Activated naive CD8-positive, alpha-beta T cell treated with anti-CD3 and anti-CD28 coated beads for 36 hours (primary cell): Measurements from ENCODE around the gene IKZF1. TPM values are rescaled to one million over a fixed set of nuclear protein-coding genes. Genes with fewer than 3 reads are reported as not detected.
A peak's percentile ranks its signal among the peaks of the same experiment; 100 is the strongest.

Experiments
- DNase-seq: peaks from one replicate; pipeline ENCODE4 v3.0.0; 2021
- H3K27ac Mint-ChIP-seq: one replicate; pipeline ENCODE4 v1.8.0; 2022; ENCODE audit warnings: mild to moderate bottlenecking, moderate library complexity, mixed read lengths
- H3K27me3 Mint-ChIP-seq: one replicate; pipeline ENCODE4 v1.8.0; 2022; ENCODE audit warnings: mild to moderate bottlenecking, mixed read lengths
- H3K36me3 Mint-ChIP-seq: one replicate; pipeline ENCODE4 v1.8.0; 2021; ENCODE audit warnings: mild to moderate bottlenecking, mixed read lengths
- H3K4me1 Mint-ChIP-seq: one replicate; pipeline ENCODE4 v1.8.0; 2021; ENCODE audit warnings: mixed read lengths
- H3K4me3 Mint-ChIP-seq: one replicate; pipeline ENCODE4 v1.8.0; 2022; ENCODE audit warnings: mild to moderate bottlenecking, moderate library complexity, mixed read lengths
- H3K9me3 Mint-ChIP-seq: one replicate; pipeline ENCODE4 v1.8.0; 2022; ENCODE audit warnings: mixed read lengths
- total RNA-seq, 2 experiments: library from RNA; stranded (reverse); gene quantifications; one replicate each; pipeline ENCODE4 v1.2.3, GENCODE V29; 2021

IKZF1 gene
- total RNA-seq, 2 experiments from 2014 or later = 220 to 225 TPM

DNA sequence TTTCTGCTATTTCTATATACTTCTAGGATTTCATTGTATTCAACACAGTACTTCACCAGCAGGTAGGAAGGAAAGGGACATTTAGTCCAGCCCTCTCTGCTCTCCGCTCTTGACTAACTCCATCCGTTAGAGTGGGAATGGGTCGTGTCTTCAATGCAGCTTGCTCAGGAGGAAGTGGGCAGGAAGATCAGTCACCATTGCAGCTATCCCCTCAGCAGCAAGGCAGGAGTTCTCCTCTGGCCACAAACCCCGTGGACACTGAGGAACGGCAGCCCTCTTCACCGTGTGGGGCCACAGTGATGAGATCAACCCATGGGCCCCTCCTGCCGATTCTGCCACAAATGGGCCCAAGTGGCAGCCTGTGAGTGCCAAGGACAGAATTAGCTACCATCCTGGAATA, 30.2 kb upstream of the IKZF1 start:
- Mint-ChIP-seq H3K27ac (peak overlapping the region; percentile 57), H3K36me3 (peaks cover 26% of the 10 kb centered on the region), H3K4me3 (no peak overlapping the region), H3K9me3 (peaks cover 11% of the 10 kb centered on the region), H3K4me1 (peaks cover 68% of the 10 kb centered on the region), H3K27me3 (no peaks in the 10 kb centered on the region)
- no peak for DNase-seq

DNA sequence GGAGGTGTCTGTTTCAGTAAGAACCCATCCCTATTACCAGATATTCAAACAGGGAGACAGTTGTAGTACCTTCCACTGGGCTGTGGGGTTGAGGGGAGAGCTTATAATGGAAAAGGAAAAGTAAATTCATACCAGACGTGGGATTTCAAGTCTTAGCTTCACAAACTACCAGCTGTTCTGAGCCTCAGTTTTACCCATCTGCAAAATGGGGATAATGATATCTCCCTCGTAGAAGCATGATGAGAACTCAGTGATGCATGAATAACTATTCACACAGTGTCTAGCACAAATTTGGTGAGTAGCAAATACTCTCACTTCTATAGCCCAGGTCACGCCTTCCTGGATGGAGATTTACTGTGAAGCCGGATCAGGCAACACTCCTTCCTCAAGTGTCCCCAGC, 29.1 kb upstream of the IKZF1 start:
- H3K27me3 Mint-ChIP-seq = no peaks in the 10 kb centered on the region
- H3K9me3 Mint-ChIP-seq = peaks cover 9% of the 10 kb centered on the region
- peaks cover 60% of the 10 kb centered on the region for H3K4me1 Mint-ChIP-seq
- H3K4me3 Mint-ChIP-seq = no peak overlapping the region
- DNase-seq = no peak
- peaks cover 23% of the 10 kb centered on the region for H3K36me3 Mint-ChIP-seq
- no peak overlapping the region for H3K27ac Mint-ChIP-seq

DNA sequence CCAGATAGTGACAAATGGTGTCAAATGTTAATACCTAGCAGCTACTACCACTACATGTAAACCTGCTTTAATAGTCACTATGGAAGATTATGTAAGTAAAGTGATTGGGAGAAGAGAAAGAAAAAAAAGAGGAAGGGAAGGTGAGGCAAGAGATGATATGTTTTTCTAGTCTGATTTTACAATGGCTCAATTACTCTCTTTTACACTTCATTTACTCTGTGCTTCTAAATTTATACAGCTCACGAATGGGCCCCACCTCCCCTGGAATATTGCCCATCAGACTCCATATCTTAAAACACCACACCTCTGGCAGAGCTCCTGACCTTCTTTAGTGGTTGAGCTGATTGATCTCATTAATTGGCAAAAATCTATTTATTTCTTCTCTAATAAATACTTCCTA, 28.0 kb upstream of the IKZF1 start:
- peaks cover 8% of the 10 kb centered on the region for H3K9me3 Mint-ChIP-seq
- no peaks in the 10 kb centered on the region for H3K27me3 Mint-ChIP-seq
- H3K27ac Mint-ChIP-seq = no peak overlapping the region
- no peak for DNase-seq
- H3K4me3 Mint-ChIP-seq = no peak overlapping the region
- H3K36me3 Mint-ChIP-seq = peaks cover 22% of the 10 kb centered on the region
- H3K4me1 Mint-ChIP-seq = peaks cover 64% of the 10 kb centered on the region

DNA sequence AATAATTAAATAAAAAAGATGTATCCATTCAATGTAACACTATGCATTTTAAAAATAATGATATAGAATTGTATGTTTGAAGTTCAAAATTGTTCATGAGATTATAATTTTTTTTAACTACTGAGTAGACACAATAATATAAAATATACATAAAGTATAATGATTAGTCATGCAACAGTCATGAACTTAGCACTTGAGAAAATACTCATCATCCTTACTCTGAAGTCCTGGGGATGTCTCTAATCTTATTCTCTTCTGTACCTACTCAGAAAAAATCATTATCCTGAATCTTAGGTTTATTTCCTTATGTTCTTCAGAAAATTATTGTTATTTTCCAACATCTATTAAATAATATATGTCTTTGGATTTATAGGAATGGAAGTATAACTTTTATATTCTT, 26.4 kb upstream of the IKZF1 start:
- DNase-seq = no peak
- peaks cover 14% of the 10 kb centered on the region for H3K36me3 Mint-ChIP-seq
- H3K9me3 Mint-ChIP-seq = peaks cover 6% of the 10 kb centered on the region
- H3K27me3 Mint-ChIP-seq = no peaks in the 10 kb centered on the region
- H3K27ac Mint-ChIP-seq = no peak overlapping the region
- H3K4me1 Mint-ChIP-seq = peaks cover 70% of the 10 kb centered on the region
- no peak overlapping the region for H3K4me3 Mint-ChIP-seq

DNA sequence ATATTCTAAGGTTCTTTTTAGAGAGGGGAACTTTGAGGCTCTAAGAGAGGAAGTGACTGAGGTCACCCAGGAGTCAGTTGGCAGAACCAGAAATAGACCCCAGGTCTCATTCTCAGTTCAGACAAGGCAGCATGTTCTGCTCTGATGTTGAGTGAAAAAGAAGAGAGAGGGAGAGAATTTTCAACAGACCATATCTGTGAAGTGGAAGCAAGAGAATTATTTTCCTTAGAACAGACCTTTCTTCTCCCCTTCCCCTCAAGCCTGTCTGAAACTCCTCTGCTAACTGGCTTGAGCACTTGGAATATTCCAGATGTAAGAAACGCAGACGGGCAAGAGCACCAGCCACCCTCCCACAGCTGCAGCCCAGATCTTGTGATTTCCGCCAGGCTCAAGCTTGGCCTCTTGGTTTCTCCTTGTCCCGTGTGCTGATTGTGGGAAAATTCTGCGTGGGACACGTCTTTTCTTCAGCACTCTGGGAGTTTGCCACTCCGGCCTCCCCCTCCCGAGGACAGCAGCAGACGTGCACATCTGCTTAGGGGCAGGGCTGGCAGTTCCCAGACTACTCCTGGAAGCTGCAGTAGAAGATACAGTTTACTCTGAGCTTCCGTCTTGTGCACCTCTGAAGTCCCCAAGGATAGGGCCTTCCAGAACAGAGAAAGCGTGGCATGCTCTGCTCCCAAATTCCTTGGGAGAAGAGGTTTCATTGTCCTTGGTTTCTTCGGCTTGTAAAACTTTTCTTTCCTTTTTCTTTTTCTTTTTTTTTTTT, 22.7 kb upstream of the IKZF1 start:
- Mint-ChIP-seq H3K4me1 (peaks cover 70% of the 10 kb centered on the region), H3K36me3 (peaks cover 12% of the 10 kb centered on the region), H3K27me3 (no peaks in the 10 kb centered on the region), H3K9me3 (peaks cover 9% of the 10 kb centered on the region), H3K27ac (peak overlapping the region; percentile 91), H3K4me3 (peak overlapping the region; percentile 71)
- DNase-seq = no peak

DNA sequence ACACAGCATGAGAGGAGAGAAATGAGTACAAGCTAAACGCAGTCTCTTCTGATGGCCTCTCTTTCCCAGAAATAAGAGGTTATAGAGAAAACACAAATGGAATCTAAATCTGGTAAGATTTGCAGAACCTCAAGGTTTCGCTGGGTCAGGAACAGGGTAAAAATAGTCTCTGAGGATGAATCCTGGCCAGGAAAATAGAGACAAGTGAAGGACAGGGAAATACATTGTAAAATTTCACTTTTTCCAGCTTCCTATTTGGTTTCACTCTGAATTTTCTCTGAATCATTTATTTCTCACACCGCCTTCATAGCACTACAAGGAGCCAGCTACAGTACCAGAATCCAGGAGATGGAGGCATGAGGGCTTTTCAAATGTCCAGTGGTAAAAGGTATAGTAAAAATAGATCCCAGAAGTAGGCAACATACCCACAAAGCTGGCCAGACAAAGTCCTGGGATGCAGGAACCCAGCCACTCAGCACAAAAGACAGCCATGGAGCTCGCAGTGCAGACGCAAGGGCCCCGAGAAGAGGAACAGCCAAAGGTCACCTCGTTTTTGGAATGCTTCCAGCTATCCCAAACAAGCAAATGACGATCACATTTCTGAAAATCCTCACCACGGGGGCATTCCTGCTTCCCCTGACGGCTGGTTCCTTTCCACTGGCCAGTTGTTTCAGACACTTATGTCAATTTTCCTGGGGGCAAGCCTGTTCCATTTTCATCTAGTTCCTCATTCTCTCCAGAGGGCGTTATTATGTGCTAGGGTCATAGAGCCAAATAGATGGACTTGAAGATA, 21.5 kb upstream of the IKZF1 start:
- Mint-ChIP-seq H3K4me1 (peaks cover 66% of the 10 kb centered on the region), H3K36me3 (peaks cover 12% of the 10 kb centered on the region), H3K27me3 (no peaks in the 10 kb centered on the region), H3K4me3 (peak overlapping the region; percentile 71), H3K9me3 (peaks cover 9% of the 10 kb centered on the region), H3K27ac (peak overlapping the region; percentile 91)
- DNase-seq = no peak

DNA sequence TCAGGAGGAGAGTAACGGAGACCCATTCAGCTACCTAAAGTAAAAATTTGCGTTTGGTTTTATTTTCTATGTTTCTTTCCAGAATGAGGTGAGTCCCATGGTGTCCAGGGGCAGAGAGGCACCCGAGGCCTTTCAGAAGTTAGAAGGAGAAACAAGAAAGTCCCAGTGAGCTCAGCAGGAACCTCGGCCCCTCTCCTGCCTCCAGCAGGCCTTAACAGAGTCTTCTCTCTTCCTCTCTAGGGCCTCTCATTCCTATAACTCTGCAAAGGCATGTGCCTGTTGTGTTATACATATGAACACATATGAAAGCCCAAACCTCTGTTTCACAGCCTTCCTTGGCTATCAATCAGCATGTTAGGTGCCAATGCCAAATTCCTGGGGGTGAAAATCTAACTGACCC, 20.8 kb upstream of the IKZF1 start:
- no peak for DNase-seq
- H3K4me1 Mint-ChIP-seq = peaks cover 65% of the 10 kb centered on the region
- H3K36me3 Mint-ChIP-seq = peaks cover 11% of the 10 kb centered on the region
- H3K27me3 Mint-ChIP-seq = no peaks in the 10 kb centered on the region
- no peak overlapping the region for H3K4me3 Mint-ChIP-seq
- H3K9me3 Mint-ChIP-seq = peaks cover 9% of the 10 kb centered on the region
- peak overlapping the region; percentile 91 for H3K27ac Mint-ChIP-seq

DNA sequence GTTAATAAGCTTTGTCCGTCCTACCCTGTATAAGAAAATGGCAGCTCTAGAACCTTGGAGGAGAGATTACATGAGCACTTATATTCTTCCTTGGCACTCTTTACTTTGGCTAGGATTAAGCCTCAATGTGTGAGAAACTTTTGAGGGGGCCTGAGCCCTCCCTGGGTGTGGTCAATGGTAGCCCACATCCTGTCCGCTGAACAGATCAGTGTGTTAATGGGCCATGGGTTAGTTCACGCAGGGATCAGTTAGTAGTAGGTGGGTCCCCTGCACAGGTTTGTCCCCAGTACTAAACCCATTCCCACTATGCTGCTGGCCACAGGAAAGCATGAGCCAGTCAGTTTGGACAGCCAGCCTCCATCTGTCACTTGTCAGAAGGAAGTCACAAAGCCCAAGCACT, 20.2 kb upstream of the IKZF1 start:
- H3K4me3 Mint-ChIP-seq = no peak overlapping the region
- H3K27ac Mint-ChIP-seq = peak overlapping the region; percentile 65
- H3K9me3 Mint-ChIP-seq = peaks cover 4% of the 10 kb centered on the region
- no peak for DNase-seq
- peaks cover 60% of the 10 kb centered on the region for H3K4me1 Mint-ChIP-seq
- peaks cover 6% of the 10 kb centered on the region for H3K36me3 Mint-ChIP-seq
- no peaks in the 10 kb centered on the region for H3K27me3 Mint-ChIP-seq

DNA sequence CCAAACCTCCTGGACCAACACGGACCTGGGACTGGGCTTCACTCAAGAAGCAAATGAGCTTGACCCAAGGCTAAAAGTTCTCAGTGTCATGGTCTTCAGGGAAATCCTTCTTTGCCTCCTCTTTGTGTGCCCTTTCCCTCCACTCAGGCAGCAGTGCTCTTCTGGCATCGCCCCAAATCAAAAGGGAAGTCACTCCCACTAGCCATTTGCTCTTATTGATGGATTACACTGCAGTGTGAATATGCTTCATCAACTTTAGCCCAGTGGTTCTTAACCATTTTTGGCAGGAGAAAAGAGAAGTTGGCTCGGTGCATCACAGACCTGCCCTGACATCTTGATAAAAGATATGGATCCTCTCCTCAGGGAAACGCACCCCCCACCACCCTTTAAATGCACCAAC, 19.2 kb upstream of the IKZF1 start:
- H3K4me1 Mint-ChIP-seq = peaks cover 67% of the 10 kb centered on the region
- DNase-seq = no peak

DNA sequence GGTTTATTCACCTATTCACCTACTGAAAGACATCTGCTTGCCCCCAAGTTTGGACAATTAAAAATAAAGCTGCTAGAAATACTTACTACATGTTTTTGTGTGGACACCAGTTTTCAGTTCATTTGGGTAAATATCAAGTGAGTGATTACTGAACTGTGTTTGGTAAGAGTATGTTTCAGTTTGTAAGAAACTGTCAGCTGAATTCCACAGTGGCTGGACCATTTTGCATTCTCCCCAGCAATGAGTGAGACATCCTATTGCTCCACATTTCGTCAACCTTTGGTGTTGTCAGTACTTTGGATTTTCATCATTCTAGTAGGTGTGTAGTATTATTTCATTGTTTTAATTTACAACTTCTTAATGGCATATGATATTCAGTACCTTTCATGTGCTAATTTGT, 17.4 kb upstream of the IKZF1 start:
- Mint-ChIP-seq H3K36me3 (peaks cover 3% of the 10 kb centered on the region), H3K9me3 (peaks cover 4% of the 10 kb centered on the region), H3K27me3 (no peaks in the 10 kb centered on the region), H3K4me1 (peaks cover 57% of the 10 kb centered on the region), H3K27ac (peak overlapping the region; percentile 20), H3K4me3 (no peak overlapping the region)
- no peak for DNase-seq

More for the DNA sequence above, 19.2 kb upstream of the IKZF1 start:
- H3K4me3 Mint-ChIP-seq = no peak overlapping the region
- H3K9me3 Mint-ChIP-seq = peaks cover 4% of the 10 kb centered on the region
- H3K36me3 Mint-ChIP-seq = peaks cover 3% of the 10 kb centered on the region
- H3K27me3 Mint-ChIP-seq = no peaks in the 10 kb centered on the region
- H3K27ac Mint-ChIP-seq = no peak overlapping the region

DNA sequence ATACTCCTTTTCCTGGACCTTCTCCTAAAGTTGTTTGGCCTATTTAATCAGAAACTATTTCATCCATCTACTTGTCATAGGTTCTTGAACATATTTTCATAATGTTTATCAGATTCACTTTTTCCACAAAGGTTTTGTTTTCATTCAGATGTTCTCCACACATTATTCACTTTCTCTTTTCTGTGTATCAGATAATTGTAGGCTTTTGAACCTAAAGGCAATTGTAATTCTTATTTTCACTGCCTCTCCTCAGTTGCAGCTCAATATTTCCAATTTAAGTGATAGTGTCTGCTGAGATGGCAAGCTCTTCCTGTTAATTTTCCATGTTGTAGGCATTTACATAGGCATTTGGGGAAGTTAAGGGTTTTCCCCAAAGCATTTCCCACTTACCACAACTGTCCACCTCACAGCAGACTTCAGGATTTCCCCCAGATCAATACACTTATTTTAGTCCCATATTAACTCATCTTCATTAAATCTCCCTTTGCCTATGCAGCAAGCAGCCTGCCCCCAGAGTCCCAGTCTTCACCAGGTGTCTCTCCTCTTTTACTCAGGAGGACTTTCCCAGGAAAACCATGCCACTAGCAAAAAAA, 12.3 kb upstream of the IKZF1 start:
- H3K36me3 Mint-ChIP-seq = peaks cover 5% of the 10 kb centered on the region
- H3K27me3 Mint-ChIP-seq = no peaks in the 10 kb centered on the region
- H3K27ac Mint-ChIP-seq = peak overlapping the region; percentile 72
- DNase-seq = no peak
- peaks cover 50% of the 10 kb centered on the region for H3K4me1 Mint-ChIP-seq
- peak overlapping the region; percentile 57 for H3K4me3 Mint-ChIP-seq
- peaks cover 3% of the 10 kb centered on the region for H3K9me3 Mint-ChIP-seq

DNA sequence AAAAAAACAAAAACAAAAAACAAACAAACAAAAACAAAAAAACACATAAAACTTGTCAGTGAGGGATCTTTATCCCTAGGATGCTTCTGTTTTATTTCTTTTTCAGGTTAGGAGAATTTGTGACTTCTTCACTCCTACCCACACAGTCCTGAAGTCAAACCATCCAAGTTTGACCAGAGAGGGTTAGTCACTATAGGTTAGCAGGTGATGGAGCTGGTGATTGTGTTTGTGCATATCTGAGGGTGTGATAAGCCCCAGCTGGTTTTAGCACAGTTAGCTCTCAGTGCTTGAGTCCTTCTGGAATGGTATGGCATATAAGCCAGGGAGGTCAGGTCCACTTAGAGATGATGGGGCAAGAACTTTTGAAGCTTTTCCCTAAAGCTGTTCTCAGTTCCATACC, 11.8 kb upstream of the IKZF1 start:
- Mint-ChIP-seq H3K36me3 (peaks cover 5% of the 10 kb centered on the region), H3K4me3 (peak overlapping the region; percentile 57), H3K27me3 (no peaks in the 10 kb centered on the region), H3K9me3 (peaks cover 3% of the 10 kb centered on the region), H3K4me1 (peaks cover 51% of the 10 kb centered on the region), H3K27ac (peak overlapping the region; percentile 72)
- no peak for DNase-seq

DNA sequence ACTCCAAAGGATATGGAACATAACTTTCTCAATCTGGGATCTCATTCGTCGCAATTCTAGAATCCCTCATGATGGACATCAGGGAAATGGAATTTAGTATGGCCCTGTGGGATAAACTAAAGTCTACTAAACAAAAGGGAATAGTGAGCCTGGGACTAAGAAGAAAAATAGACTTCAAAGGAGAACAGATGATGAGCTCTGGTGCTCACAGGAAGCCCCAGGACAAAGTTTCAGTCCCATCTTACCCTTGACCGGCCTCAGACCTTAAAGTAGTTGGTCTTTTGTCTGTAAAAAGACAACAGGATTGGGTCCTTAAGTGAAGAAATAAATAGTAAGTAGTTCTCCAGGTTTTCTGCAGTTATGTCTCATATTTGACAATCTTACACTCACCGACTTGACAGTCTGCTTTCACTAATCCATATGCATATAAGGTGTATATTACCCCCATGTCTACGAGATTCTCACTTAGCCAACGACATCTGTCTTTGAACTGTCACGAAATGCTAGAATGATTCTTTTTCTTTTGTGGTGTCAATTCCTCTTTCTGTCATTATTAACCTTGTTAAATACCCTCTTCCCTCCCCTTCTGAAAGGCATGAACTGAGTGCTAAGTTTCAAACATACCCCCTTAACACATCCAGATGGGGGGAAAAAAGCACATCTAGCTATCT, 10.9 kb upstream of the IKZF1 start:
- H3K36me3 Mint-ChIP-seq = peaks cover 5% of the 10 kb centered on the region
- no peak for DNase-seq
- H3K4me3 Mint-ChIP-seq = no peak overlapping the region
- peaks cover 3% of the 10 kb centered on the region for H3K9me3 Mint-ChIP-seq
- H3K4me1 Mint-ChIP-seq = peaks cover 56% of the 10 kb centered on the region
- peak overlapping the region; percentile 72 for H3K27ac Mint-ChIP-seq
- H3K27me3 Mint-ChIP-seq = no peaks in the 10 kb centered on the region

DNA sequence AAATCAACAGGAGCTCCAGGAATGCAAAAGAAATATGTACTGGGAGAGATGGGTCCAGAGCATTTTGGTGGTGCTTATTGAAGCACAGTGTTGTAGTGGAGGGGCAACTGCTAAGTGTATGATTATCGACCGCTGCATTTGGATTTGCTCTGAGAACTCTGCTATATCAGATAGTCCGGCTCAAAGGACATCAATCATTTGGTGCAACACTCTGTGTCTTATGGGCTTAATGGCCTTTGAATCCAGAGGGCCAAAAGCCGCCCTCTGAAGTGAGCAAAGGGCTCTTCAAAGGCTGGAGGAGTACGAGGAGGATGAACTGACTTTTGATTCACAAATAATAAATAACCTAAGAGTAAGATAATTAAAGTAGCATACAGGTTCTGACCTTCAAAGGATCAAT, 9.4 kb upstream of the IKZF1 start:
- Mint-ChIP-seq H3K27me3 (no peaks in the 10 kb centered on the region), H3K4me3 (no peak overlapping the region), H3K27ac (no peak overlapping the region), H3K4me1 (peaks cover 58% of the 10 kb centered on the region), H3K36me3 (peaks cover 5% of the 10 kb centered on the region), H3K9me3 (peaks cover 3% of the 10 kb centered on the region)
- DNase-seq = no peak

DNA sequence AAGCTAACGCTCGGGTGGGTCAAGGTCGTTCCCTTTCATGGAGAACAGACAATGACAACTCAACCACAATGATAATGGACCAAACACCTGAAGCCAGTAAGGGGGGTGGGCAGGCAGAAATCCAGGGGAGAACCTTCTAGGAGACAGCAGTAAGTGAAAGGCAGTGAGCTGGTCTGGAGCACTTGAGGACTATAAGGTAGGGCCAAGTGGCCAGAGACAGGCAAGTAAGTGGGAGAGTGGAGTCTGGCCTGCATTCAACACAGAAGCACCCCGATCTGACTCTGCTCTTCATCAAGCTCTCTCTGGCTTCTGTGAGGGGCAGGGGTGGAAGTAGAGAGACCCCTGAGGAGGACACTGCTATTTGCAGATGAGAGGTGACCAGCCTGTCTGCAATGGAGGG, 7.7 kb upstream of the IKZF1 start:
- H3K36me3 Mint-ChIP-seq = peaks cover 5% of the 10 kb centered on the region
- H3K27ac Mint-ChIP-seq = no peak overlapping the region
- H3K9me3 Mint-ChIP-seq = peaks cover 2% of the 10 kb centered on the region
- no peak for DNase-seq
- no peaks in the 10 kb centered on the region for H3K27me3 Mint-ChIP-seq
- H3K4me3 Mint-ChIP-seq = no peak overlapping the region
- H3K4me1 Mint-ChIP-seq = peaks cover 68% of the 10 kb centered on the region
